ENCODE measurements around the gene MYBPC2.

GRCh38 chr19:50476224-50476906 lies 43.7 kb downstream of the MYBPC2 start, which contains the start of the genes EMC10 and GARIN5A:
- peak; percentile 92 to 94 (median 93) for TF ChIP-seq POLR2AphosphoS5 (IDR thresholded peaks at IDR 0.05)
- peak; percentile 19 to 42 (median 39) for TF ChIP-seq POLR2A (IDR thresholded peaks at IDR 0.05)

All from spleen (tissue), 3 donors.